CD14-positive monocyte (primary cell): ENCODE data around the gene MRNIP. TPM values are rescaled to one million over a fixed set of nuclear protein-coding genes. Genes with fewer than 3 reads are reported as not detected.
A peak's percentile ranks its signal among the peaks of the same experiment; 100 is the strongest.

Experiments
- DNase-seq, 3 donors: peaks; one replicate each; pipeline ENCODE4 v3.0.0-alpha.2; 2011 to 2022
- H2AFZ ChIP-seq: 2 replicates; pipeline ENCODE4 v1.6.0; 2012; ENCODE audit warnings: mild to moderate bottlenecking, low read depth, low read length, inconsistent platforms; ENCODE audit not compliant: insufficient read depth, poor library complexity, severe bottlenecking
- H3K27ac ChIP-seq, 2 donors: 1 replicate in 1 of 2; 2 replicates in 1 of 2; pipeline ENCODE4 v1.5.1; 2012 to 2013; ENCODE audit warnings: low read length in 2 of 2, control low read depth in 1 of 2, inconsistent platforms in 1 of 2, low read depth in 1 of 2, mild to moderate bottlenecking in 1 of 2
- H3K27me3 ChIP-seq, 2 donors: one replicate each; pipeline versions ENCODE4 v1.6.0 to v1.6.1; 2011 to 2013; ENCODE audit warnings: low read length in 2 of 2; ENCODE audit not compliant: control insufficient read depth in 2 of 2, insufficient read depth in 2 of 2
- H3K36me3 ChIP-seq, 2 donors: replicated peaks in 1 of 2; 1 replicate in 1 of 2; 2 replicates in 1 of 2; pipeline versions ENCODE4 v1.5.1 to v1.6.1; 2012 to 2013; ENCODE audit warnings: low read length in 2 of 2, control low read depth in 1 of 2, inconsistent platforms in 1 of 2, mild to moderate bottlenecking in 1 of 2; ENCODE audit not compliant: insufficient read depth in 2 of 2, control insufficient read depth in 1 of 2
- H3K4me1 ChIP-seq, 2 donors: 1 replicate in 1 of 2; 2 replicates in 1 of 2; pipeline versions ENCODE4 v1.5.1 to v1.6.1; 2012 to 2013; ENCODE audit warnings: low read length in 2 of 2, control low read depth in 1 of 2, inconsistent platforms in 1 of 2, mild to moderate bottlenecking in 1 of 2, moderate library complexity in 1 of 2; ENCODE audit not compliant: insufficient read depth in 2 of 2, control insufficient read depth in 1 of 2
- H3K4me2 ChIP-seq: replicated peaks from 2 replicates; pipeline ENCODE3; 2012; ENCODE audit warnings: low read length, moderate library complexity, mild to moderate bottlenecking; ENCODE audit not compliant: poor library complexity, severe bottlenecking; ENCODE audit errors: extremely low read depth
- H3K4me3 ChIP-seq, 3 experiments: fragments of 200-600 bp in 1 of 3; sonication (generic) in 1 of 3; replicated peaks in 1 of 3; 1 replicate in 2 of 3; 2 replicates in 1 of 3; pipeline ENCODE4 v1.5.1; 2011 to 2013; ENCODE audit warnings: low read length in 3 of 3, mild to moderate bottlenecking in 3 of 3, control low read depth in 2 of 3, low read depth in 2 of 3, inconsistent platforms in 1 of 3, moderate library complexity in 1 of 3
- H3K79me2 ChIP-seq: 2 replicates; pipeline ENCODE4 v1.6.0; 2012; ENCODE audit warnings: mild to moderate bottlenecking, control low read depth, inconsistent platforms, low read length, moderate library complexity; ENCODE audit not compliant: insufficient read depth
- H3K9ac ChIP-seq: 2 replicates; pipeline ENCODE4 v1.6.0; 2017; ENCODE audit warnings: low read length, mild to moderate bottlenecking; ENCODE audit not compliant: insufficient read depth, poor library complexity, severe bottlenecking
- H3K9me3 ChIP-seq, 2 donors: replicated peaks in 1 of 2; 1 replicate in 1 of 2; 2 replicates in 1 of 2; pipeline versions ENCODE4 v1.5.1 to v1.6.1; 2012 to 2013; ENCODE audit warnings: low read length in 2 of 2, control low read depth in 1 of 2; ENCODE audit not compliant: control insufficient read depth in 1 of 2, insufficient read depth in 1 of 2
- H4K20me1 ChIP-seq: 2 replicates; pipeline ENCODE4 v1.6.0; 2012; ENCODE audit warnings: mild to moderate bottlenecking, low read length, control low read depth, moderate library complexity; ENCODE audit not compliant: insufficient read depth
- H3K27ac Mint-ChIP-seq, 7 donors: one replicate each; pipeline ENCODE4 v1.8.0; 2020; ENCODE audit warnings: mild to moderate bottlenecking in 7 of 7, mixed read lengths in 7 of 7, moderate library complexity in 6 of 7, inconsistent platforms in 2 of 7
- H3K27me3 Mint-ChIP-seq, 3 donors: one replicate each; pipeline ENCODE4 v1.8.0; 2021 to 2022; ENCODE audit warnings: low read depth in 3 of 3, mild to moderate bottlenecking in 3 of 3, mixed read lengths in 3 of 3, moderate library complexity in 3 of 3, inconsistent platforms in 1 of 3
- H3K36me3 Mint-ChIP-seq, 2 donors: one replicate each; pipeline ENCODE4 v1.8.0; 2020; ENCODE audit warnings: mixed read lengths in 2 of 2, inconsistent platforms in 1 of 2, mild to moderate bottlenecking in 1 of 2
- H3K4me1 Mint-ChIP-seq: one replicate; pipeline ENCODE4 v1.8.0; 2020; ENCODE audit warnings: mild to moderate bottlenecking, mixed read lengths
- H3K4me3 Mint-ChIP-seq, 2 donors: one replicate each; pipeline ENCODE4 v1.8.0; 2020; ENCODE audit warnings: mild to moderate bottlenecking in 2 of 2, mixed read lengths in 2 of 2, moderate library complexity in 1 of 2
- H3K9me3 Mint-ChIP-seq, 7 donors: one replicate each; pipeline ENCODE4 v1.8.0; 2020 to 2022; ENCODE audit warnings: mixed read lengths in 7 of 7, mild to moderate bottlenecking in 6 of 7, moderate library complexity in 6 of 7, inconsistent platforms in 2 of 7
- WGBS: methylation state at CpG from one replicate; pipeline ENCODE4 v1.1.5; 2013; ENCODE audit warnings: missing lambda C conversion rate; ENCODE audit not compliant: insufficient coverage; 5-methylcytosine and 5-hydroxymethylcytosine counted together
- intact Hi-C, 2 donors: fragments of 100-400 bp; cut with micrococcal nuclease; formaldehyde crosslinking; loops; one replicate each; pipeline versions ENCODE4 v1.15.0 to v1.15.1; 2023
- polyA plus RNA-seq, 3 donors: library from polyadenylated mRNA; depleted of rRNA in 1 of 3; unstranded in 2 of 3; stranded (reverse) in 1 of 3; fragments of 300-500 nt in 2 of 3; fragments of >200 nt in 1 of 3; fragmentation: Illumina TruSeq in 2 of 3; gene quantifications; 1 replicate in 2 of 3; 2 replicates in 1 of 3; pipeline ENCODE4 v1.2.3, GENCODE V29; 2012 to 2021
- TF ChIP-seq, protein P1 (sequence below): fragments of 200-600 bp; IDR thresholded peaks from one replicate; pipeline ENCODE4 v1.8.0; 2022; ENCODE audit warnings: antibody characterized with exemption, mild to moderate bottlenecking

Gene MRNIP
- polyA plus RNA-seq, 3 donors = 1.2 to 23.0 (median 1.4) TPM

DNA sequence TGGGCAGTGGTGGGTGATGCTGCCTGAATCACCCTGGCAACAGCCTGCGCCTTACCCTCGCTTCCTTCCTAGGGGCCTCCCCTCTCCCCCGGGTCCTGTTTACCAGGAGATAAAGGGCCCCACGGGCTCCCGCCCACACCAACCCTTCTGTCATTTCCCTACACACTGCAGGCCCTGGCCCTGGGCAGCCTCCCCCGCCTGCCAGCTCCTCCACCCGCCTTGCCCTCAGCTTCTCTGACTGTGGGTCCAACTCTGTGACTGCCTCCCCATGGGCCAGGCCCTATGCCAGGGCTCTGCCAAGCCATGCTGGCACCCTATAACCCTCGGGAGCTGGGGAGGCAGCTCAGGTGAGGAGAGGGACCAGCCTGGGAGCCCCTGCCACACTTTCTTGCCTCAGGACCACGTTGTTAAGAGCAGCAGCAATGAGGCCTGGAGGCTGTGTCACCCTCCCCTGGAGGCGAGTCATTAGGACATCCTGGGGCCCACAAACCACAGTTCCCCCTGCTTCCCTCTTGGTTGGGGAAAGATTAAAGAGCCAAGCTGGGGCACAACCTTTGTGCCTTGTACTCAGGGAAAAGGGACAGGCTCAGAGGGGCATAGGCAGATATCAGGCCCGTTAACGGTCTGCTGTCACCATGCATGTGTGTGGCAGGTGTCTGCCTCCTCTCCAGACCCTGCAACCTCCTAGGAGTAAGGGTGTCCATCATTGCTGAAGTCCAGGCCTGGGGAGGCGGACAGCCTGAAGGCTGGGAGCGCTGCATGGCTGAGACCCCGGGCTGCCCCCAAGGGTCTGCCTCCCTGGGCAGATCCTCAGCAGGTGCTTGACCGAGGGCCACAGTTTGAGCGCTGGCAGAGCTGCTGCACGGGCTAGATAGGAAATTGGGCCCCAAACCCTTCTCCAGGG, 54.7 kb downstream of the MRNIP start:
- peaks cover 69% of the 10 kb centered on the region for H4K20me1 ChIP-seq
- peaks cover 24 to 31% of the 10 kb centered on the region in 2 donors for H3K36me3 Mint-ChIP-seq
- H3K36me3 ChIP-seq = peaks cover 22 to 25% of the 10 kb centered on the region in 2 donors
- 18% methylated on average over 17 of the region's 18 CpGs for WGBS
- peaks cover 45% of the 10 kb centered on the region for H3K79me2 ChIP-seq
- peaks cover 41 to 53% of the 10 kb centered on the region in 2 donors for H3K4me1 ChIP-seq
- peak overlapping the region; percentile 14 to 33 for H3K27ac ChIP-seq
- peak overlapping the region in 6 of 7 donors; percentile 63 to 82 (median 72) for H3K27ac Mint-ChIP-seq
- no peak overlapping the region for H2AFZ ChIP-seq
- peak overlapping the region in 1 of 3 experiments; percentile 80 for H3K4me3 ChIP-seq
- peak; percentile 69 to 78 (median 77) for DNase-seq
- H3K4me2 ChIP-seq = peak overlapping the region; percentile 87
- peak overlapping the region; percentile 71 for H3K9ac ChIP-seq
- intact Hi-C loops = loop anchor here (2.0 to 5.0 kb wide), 3 partner anchors 17 to 103 kb away; partner anchors contain the start of genes SQSTM1 (in 1 of the 2) and TBC1D9B (in 1 of the 2)
- TF ChIP-seq, protein P1, sequence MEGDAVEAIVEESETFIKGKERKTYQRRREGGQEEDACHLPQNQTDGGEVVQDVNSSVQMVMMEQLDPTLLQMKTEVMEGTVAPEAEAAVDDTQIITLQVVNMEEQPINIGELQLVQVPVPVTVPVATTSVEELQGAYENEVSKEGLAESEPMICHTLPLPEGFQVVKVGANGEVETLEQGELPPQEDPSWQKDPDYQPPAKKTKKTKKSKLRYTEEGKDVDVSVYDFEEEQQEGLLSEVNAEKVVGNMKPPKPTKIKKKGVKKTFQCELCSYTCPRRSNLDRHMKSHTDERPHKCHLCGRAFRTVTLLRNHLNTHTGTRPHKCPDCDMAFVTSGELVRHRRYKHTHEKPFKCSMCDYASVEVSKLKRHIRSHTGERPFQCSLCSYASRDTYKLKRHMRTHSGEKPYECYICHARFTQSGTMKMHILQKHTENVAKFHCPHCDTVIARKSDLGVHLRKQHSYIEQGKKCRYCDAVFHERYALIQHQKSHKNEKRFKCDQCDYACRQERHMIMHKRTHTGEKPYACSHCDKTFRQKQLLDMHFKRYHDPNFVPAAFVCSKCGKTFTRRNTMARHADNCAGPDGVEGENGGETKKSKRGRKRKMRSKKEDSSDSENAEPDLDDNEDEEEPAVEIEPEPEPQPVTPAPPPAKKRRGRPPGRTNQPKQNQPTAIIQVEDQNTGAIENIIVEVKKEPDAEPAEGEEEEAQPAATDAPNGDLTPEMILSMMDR = no peak
- H3K27me3 Mint-ChIP-seq = peaks cover 0 to 2% (median 0%) of the 10 kb centered on the region in 3 donors
- no peaks in the 10 kb centered on the region for H3K9me3 Mint-ChIP-seq
- no peaks in the 10 kb centered on the region for H3K27me3 ChIP-seq
- H3K4me1 Mint-ChIP-seq = peaks cover 36% of the 10 kb centered on the region
- H3K9me3 ChIP-seq = no peaks in the 10 kb centered on the region
- peak overlapping the region; percentile 88 to 91 for H3K4me3 Mint-ChIP-seq

DNA sequence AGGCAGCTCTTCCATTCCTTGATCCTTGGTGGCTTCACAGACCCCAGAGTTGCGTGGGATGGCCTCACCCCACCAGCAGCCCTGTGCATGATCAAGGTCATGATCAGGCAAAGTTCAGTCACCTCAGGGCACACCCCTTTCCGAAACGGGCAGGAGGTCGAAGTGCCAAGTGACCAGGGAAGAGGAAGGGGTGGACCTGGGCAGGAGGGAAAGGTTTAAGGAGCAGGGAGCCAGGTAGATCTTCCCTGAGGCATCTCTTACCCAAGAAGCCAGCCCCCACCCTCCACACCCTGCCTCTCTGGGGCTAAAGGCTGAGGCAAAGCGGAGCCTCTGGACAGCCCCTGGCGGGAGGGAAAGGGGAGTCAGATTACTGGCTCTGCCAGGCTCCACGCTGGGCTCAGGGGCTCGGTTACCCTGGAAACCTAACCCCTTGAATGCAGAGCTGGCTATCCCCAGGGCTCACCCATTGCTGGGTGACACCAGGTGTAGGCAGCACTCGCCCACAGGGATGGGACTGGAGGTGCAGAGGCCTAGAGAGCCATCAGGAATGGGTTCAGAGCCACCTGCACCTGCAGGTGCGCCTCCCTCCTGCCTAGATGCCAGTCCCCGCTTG, 55.6 kb downstream of the MRNIP start:
- Mint-ChIP-seq H3K27me3 (peaks cover 0 to 2% (median 0%) of the 10 kb centered on the region in 3 donors), H3K9me3 (no peaks in the 10 kb centered on the region), H3K4me1 (peaks cover 36% of the 10 kb centered on the region), H3K27ac (peak overlapping the region in 1 of 7 donors; percentile 19), H3K36me3 (peaks cover 33 to 39% of the 10 kb centered on the region in 2 donors), H3K4me3 (no peak overlapping the region)
- H3K9ac ChIP-seq = no peak overlapping the region
- intact Hi-C loops = loop anchor here (5.0 kb wide), 2 partner anchors 34 to 104 kb away; partner anchors contain the start of gene TBC1D9B (in 1 of the 2)
- peaks cover 30 to 33% of the 10 kb centered on the region in 2 donors for H3K36me3 ChIP-seq
- peak overlapping the region in 1 of 3 experiments; percentile 80 for H3K4me3 ChIP-seq
- peak overlapping the region; percentile 87 for H3K4me2 ChIP-seq
- H4K20me1 ChIP-seq = peaks cover 76% of the 10 kb centered on the region
- DNase-seq = no peak
- 83% methylated on average over 4 of the region's 11 CpGs for WGBS
- H3K4me1 ChIP-seq = peaks cover 41 to 52% of the 10 kb centered on the region in 2 donors
- no peak overlapping the region for H2AFZ ChIP-seq
- no peaks in the 10 kb centered on the region for H3K9me3 ChIP-seq
- H3K27me3 ChIP-seq = no peaks in the 10 kb centered on the region
- H3K79me2 ChIP-seq = peaks cover 43% of the 10 kb centered on the region
- no peak overlapping the region for H3K27ac ChIP-seq
- TF ChIP-seq, protein P1 = no peak
